GM12878 (cell line): Measurements from ENCODE around the gene NEUROD6. TPM values are rescaled to one million over a fixed set of nuclear protein-coding genes. Genes with fewer than 3 reads are reported as not detected.

Experiments used
- ATAC-seq: fragments of 200-7000 bp; cut with Tn5 transposase; 3 replicates; pipeline ENCODE4 v1.9.1; 2020; ENCODE audit warnings: mild to moderate bottlenecking, moderate library complexity
- BruUV-seq: library from RNA; stranded (reverse); fragments of 400-500 nt; replicated peaks from 2 replicates; lab custom pipeline; 2021; lab: Mats Ljungman, UMichigan
- CTCF ChIA-PET: fragments of 300-600 bp; sonication (Branson Sonifier 250); formaldehyde crosslinking; extraction: SDS; loops from one replicate; lab custom pipeline; 2021; ENCODE audit warnings: inconsistent platforms; lab: Yijun Ruan, JAX
- POLR2A ChIA-PET: fragments of 350-600 bp; formaldehyde crosslinking; extraction: SDS; loops from one replicate; lab custom pipeline; 2021; ENCODE audit warnings: inconsistent platforms; lab: Charles Lee
- RAD21 ChIA-PET: fragments of 300-600 bp; sonication (Branson Sonifier 250); formaldehyde crosslinking; loops from one replicate; lab custom pipeline; 2023; ENCODE audit warnings: antibody characterized with exemption; ENCODE audit not compliant: unreplicated experiment; lab: Charles Lee
- SMC1A ChIA-PET: fragments of 300-600 bp; sonication (Branson Sonifier 250); formaldehyde crosslinking; loops from one replicate; lab custom pipeline; 2023; ENCODE audit not compliant: unreplicated experiment, uncharacterized antibody; lab: Charles Lee
- DNase-seq: peaks from one replicate; pipeline ENCODE4 v3.0.0-alpha.2; 2011; ENCODE audit warnings: low read depth, low spot score
- FAIRE-seq: peaks from 3 replicates; lab custom pipeline; 2011; peaks lifted over from hg19 to GRCh38; lab: Jason Lieb, UNC
- H2AFZ ChIP-seq: 2 replicates; pipeline ENCODE4 v1.6.0; 2011; ENCODE audit warnings: low read depth, low read length, control low read depth; ENCODE audit not compliant: control insufficient read depth
- H3K27ac ChIP-seq: 2 replicates; pipeline ENCODE4 v1.5.1; 2011; ENCODE audit warnings: control low read depth; ENCODE audit not compliant: control insufficient read depth, insufficient read depth
- H3K27me3 ChIP-seq, 2 experiments: replicated peaks in 1 of 2; 2 replicates each; pipeline versions ENCODE4 v1.6.0 to v1.6.1; 2011; ENCODE audit warnings: low read length in 1 of 2; ENCODE audit not compliant: control insufficient read depth in 2 of 2, insufficient read depth in 2 of 2
- H3K36me3 ChIP-seq, 2 experiments: 2 replicates each; pipeline ENCODE4 v1.5.1; 2011; ENCODE audit warnings: low read length in 1 of 2; ENCODE audit not compliant: control insufficient read depth in 2 of 2, insufficient read depth in 2 of 2
- H3K4me1 ChIP-seq: 2 replicates; pipeline ENCODE4 v1.6.1; 2011; ENCODE audit warnings: mild to moderate bottlenecking, low read length, moderate library complexity, mixed read lengths; ENCODE audit not compliant: control insufficient read depth, insufficient read depth
- H3K4me2 ChIP-seq: 2 replicates; pipeline ENCODE4 v1.6.0; 2011; ENCODE audit warnings: control low read depth; ENCODE audit not compliant: control insufficient read depth, insufficient read depth
- H3K4me3 ChIP-seq: fragments of 200-600 bp; sonication (generic); 2 replicates; pipeline ENCODE4 v1.5.1; 2016
- H3K79me2 ChIP-seq: 2 replicates; pipeline ENCODE4 v1.6.0; 2011; ENCODE audit warnings: low read length; ENCODE audit not compliant: control insufficient read depth, insufficient read depth
- H3K9ac ChIP-seq: 2 replicates; pipeline ENCODE4 v1.8.0; 2011; ENCODE audit warnings: low read length, control low read depth, mixed read lengths; ENCODE audit not compliant: control insufficient read depth, insufficient read depth
- H3K9me3 ChIP-seq: replicated peaks from 3 replicates; pipeline ENCODE4 v1.5.1; 2011; ENCODE audit warnings: mild to moderate bottlenecking, low read length; ENCODE audit not compliant: control insufficient read depth, insufficient read depth
- H4K20me1 ChIP-seq: 2 replicates; pipeline ENCODE4 v1.6.0; 2011; ENCODE audit not compliant: control insufficient read depth, insufficient read depth
- BCL11A ChIP-seq: IDR thresholded peaks from 2 replicates; pipeline ENCODE4 v1.6.1; 2011; ENCODE audit warnings: low read depth, low read length
- HDGF ChIP-seq: fragments of 450-650 bp; IDR thresholded peaks from 2 replicates; pipeline ENCODE4 v1.6.1; 2016; ENCODE audit warnings: antibody characterized with exemption
- LARP7 ChIP-seq: fragments of 450-650 bp; IDR thresholded peaks from 2 replicates; pipeline ENCODE4 v1.6.1; 2017; ENCODE audit warnings: mild to moderate bottlenecking
- NFYB ChIP-seq: IDR thresholded peaks from 2 replicates; pipeline ENCODE4 v1.6.1; 2011; ENCODE audit warnings: low read depth, mild to moderate bottlenecking, low read length, improper control_type of control experiment, moderate library complexity; ENCODE audit not compliant: insufficient read depth
- SIX5 ChIP-seq: IDR thresholded peaks from 2 replicates; pipeline ENCODE4 v1.6.1; 2011; ENCODE audit warnings: mild to moderate bottlenecking, low read depth, low read length, moderate library complexity; ENCODE audit not compliant: severe bottlenecking
- SPI1 ChIP-seq: IDR thresholded peaks from 2 replicates; pipeline ENCODE4 v1.6.1; 2011; ENCODE audit warnings: low read depth, mild to moderate bottlenecking, low read length, moderate library complexity, borderline replicate concordance; ENCODE audit not compliant: insufficient read depth
- STAT1 ChIP-seq: fragments of 450-650 bp; conservative IDR thresholded peaks from 2 replicates; pipeline ENCODE4 v1.6.1; 2014; ENCODE audit warnings: antibody characterized with exemption, mild to moderate bottlenecking
- ZNF217 ChIP-seq: fragments of 450-650 bp; IDR thresholded peaks from 2 replicates; pipeline ENCODE4 v1.6.1; 2017; ENCODE audit warnings: antibody characterized with exemption, mild to moderate bottlenecking
- ZNF24 ChIP-seq: fragments of 450-650 bp; IDR thresholded peaks from 2 replicates; pipeline ENCODE4 v1.6.1; 2017; ENCODE audit warnings: antibody characterized with exemption, mild to moderate bottlenecking
- WGBS: methylation state at CpG from one replicate; pipeline ENCODE4 v1.1.6; 2016; ENCODE audit warnings: low lambda C conversion rate; ENCODE audit not compliant: insufficient replicate concordance, insufficient coverage; ENCODE audit errors: missing lambda C conversion rate; 5-methylcytosine and 5-hydroxymethylcytosine counted together
- in situ Hi-C: fragments of 300-500 bp; cut with MboI; formaldehyde crosslinking; loops from 9 replicates; pipeline ENCODE4 v1.14.3; 2018; ENCODE audit warnings: mixed read lengths
- intact Hi-C: fragments of 100-400 bp; cut with micrococcal nuclease; formaldehyde crosslinking; loops from one replicate; pipeline ENCODE4 v1.14.2; 2022; ENCODE audit not compliant: unreplicated experiment
- polyA plus RNA-seq, 11 experiments: library from polyadenylated mRNA; depleted of rRNA in 4 of 11; unstranded in 6 of 11; stranded (reverse) in 5 of 11; fragments of >200 nt; fragmentation: Nextera tagmentation in 4 of 11; fragmentation: Illumina TruSeq in 1 of 11; extraction: Ambion mirVana in 4 of 11; extraction: Trizol in 1 of 11; gene quantifications; 1 replicate in 1 of 11; 2 replicates in 10 of 11; pipeline versions ENCODE4 v1.2.1 to v1.2.3, GENCODE V29; 2011 to 2016; ENCODE audit warnings: inconsistent platforms in 2 of 11, missing spikeins in 2 of 11, low read depth in 1 of 11
- total RNA-seq, 4 experiments: library from RNA; depleted of rRNA in 3 of 4; stranded (reverse); fragments of >200 nt in 3 of 4; fragmentation: Illumina TruSeq in 1 of 4; extraction: Trizol in 1 of 4; gene quantifications; 2 replicates each; pipeline versions ENCODE4 v1.2.1 to v1.2.3, GENCODE V29; 2013 to 2021
- TF ChIP-seq, protein P1 (sequence below): fragments of 450-650 bp; conservative IDR thresholded peaks from 2 replicates; pipeline ENCODE4 v1.6.1; 2017; ENCODE audit warnings: mild to moderate bottlenecking, moderate library complexity
- TF ChIP-seq, protein P2 (sequence below): fragments of 450-650 bp; IDR thresholded peaks from 2 replicates; pipeline ENCODE4 v1.6.1; 2017; ENCODE audit warnings: mild to moderate bottlenecking, moderate library complexity

The NEUROD6 gene
- total and polyA plus RNA-seq, 10 of the 15 experiments (the other 5 are each of a cell fraction or from before 2014, with no cell fraction given) = not detected

DNA sequence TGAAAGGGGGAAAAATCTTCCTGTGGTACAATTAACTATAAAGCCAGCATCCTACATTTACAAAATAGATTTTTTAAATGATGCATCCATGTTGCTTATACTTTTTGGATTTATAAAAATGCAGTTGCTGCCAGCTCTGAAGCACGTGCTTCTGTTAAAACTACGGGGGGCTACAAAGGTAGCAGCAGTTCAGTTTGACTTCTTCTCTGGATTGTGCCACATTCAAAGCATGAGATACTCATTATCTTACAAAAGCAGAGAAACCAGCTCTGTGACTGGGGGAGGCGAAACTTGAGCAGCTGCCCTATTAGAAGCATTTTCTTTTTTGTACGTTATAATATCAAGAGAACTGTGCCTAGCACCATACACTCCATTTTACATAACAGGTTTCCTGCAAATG, 31.1 kb downstream of the NEUROD6 start:
- intact Hi-C loops (no loop called here), in situ Hi-C loops (no loop called here)
- ATAC-seq (no peak), FAIRE-seq (no peak), DNase-seq (no peak)
- POLR2A ChIA-PET = no interaction called here
- Histone ChIP-seq H3K4me1 (no peaks in the 10 kb centered on the region), H4K20me1 (no peaks in the 10 kb centered on the region), H3K4me2 (no peak overlapping the region), H3K27me3 (peaks cover 0 to 4% of the 10 kb centered on the region in 2 experiments; a peak in 1 of 4 replicates), H3K9ac (no peak overlapping the region), H3K36me3 (no peaks in the 10 kb centered on the region), H2AFZ (no peak overlapping the region), H3K27ac (no peak overlapping the region), H3K4me3 (no peak overlapping the region), H3K9me3 (no peaks in the 10 kb centered on the region), H3K79me2 (no peaks in the 10 kb centered on the region)
- WGBS = 6% methylated on average over 4 of the region's 4 CpGs
- CTCF ChIA-PET = no interaction called here
- SMC1A ChIA-PET = no interaction called here
- TF ChIP-seq, protein P1, sequence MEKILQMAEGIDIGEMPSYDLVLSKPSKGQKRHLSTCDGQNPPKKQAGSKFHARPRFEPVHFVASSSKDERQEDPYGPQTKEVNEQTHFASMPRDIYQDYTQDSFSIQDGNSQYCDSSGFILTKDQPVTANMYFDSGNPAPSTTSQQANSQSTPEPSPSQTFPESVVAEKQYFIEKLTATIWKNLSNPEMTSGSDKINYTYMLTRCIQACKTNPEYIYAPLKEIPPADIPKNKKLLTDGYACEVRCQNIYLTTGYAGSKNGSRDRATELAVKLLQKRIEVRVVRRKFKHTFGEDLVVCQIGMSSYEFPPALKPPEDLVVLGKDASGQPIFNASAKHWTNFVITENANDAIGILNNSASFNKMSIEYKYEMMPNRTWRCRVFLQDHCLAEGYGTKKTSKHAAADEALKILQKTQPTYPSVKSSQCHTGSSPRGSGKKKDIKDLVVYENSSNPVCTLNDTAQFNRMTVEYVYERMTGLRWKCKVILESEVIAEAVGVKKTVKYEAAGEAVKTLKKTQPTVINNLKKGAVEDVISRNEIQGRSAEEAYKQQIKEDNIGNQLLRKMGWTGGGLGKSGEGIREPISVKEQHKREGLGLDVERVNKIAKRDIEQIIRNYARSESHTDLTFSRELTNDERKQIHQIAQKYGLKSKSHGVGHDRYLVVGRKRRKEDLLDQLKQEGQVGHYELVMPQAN = no peak
- no peak for TF ChIP-seq STAT1
- no peak for TF ChIP-seq LARP7
- TF ChIP-seq ZNF217 = no peak
- no TSS peak for BruUV-seq
- RAD21 ChIA-PET = no interaction called here

DNA sequence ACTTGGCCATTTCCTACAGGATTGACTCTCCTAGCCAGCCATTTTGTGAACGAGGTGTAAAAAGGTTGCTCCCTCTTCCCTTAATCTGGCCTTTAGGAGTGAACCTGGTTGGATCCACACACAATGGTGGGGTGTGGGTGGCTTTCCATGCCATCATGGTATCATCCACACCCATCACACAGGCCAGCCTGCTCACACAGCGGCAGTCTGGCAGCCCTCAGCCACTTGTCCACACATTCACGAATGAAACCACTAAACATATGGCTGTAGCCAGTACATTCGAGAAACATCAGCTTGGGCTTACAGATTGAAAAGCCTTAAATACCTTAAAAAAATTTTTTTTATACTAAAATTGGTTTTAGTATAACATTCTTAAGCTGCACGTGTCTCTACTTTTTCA, 31.9 kb downstream of the NEUROD6 start:
- no peak for FAIRE-seq
- TF ChIP-seq NFYB (no peak), SIX5 (no peak), HDGF (no peak), ZNF24 (no peak), BCL11A (no peak), SPI1 (no peak)
- TF ChIP-seq, protein P2, sequence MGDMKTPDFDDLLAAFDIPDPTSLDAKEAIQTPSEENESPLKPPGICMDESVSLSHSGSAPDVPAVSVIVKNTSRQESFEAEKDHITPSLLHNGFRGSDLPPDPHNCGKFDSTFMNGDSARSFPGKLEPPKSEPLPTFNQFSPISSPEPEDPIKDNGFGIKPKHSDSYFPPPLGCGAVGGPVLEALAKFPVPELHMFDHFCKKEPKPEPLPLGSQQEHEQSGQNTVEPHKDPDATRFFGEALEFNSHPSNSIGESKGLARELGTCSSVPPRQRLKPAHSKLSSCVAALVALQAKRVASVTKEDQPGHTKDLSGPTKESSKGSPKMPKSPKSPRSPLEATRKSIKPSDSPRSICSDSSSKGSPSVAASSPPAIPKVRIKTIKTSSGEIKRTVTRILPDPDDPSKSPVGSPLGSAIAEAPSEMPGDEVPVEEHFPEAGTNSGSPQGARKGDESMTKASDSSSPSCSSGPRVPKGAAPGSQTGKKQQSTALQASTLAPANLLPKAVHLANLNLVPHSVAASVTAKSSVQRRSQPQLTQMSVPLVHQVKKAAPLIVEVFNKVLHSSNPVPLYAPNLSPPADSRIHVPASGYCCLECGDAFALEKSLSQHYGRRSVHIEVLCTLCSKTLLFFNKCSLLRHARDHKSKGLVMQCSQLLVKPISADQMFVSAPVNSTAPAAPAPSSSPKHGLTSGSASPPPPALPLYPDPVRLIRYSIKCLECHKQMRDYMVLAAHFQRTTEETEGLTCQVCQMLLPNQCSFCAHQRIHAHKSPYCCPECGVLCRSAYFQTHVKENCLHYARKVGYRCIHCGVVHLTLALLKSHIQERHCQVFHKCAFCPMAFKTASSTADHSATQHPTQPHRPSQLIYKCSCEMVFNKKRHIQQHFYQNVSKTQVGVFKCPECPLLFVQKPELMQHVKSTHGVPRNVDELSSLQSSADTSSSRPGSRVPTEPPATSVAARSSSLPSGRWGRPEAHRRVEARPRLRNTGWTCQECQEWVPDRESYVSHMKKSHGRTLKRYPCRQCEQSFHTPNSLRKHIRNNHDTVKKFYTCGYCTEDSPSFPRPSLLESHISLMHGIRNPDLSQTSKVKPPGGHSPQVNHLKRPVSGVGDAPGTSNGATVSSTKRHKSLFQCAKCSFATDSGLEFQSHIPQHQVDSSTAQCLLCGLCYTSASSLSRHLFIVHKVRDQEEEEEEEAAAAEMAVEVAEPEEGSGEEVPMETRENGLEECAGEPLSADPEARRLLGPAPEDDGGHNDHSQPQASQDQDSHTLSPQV = no peak
- intact Hi-C loops = no loop called here
- H3K27me3 ChIP-seq = peaks cover 0 to 4% of the 10 kb centered on the region in 2 experiments; a peak in 1 of 4 replicates
- 34% methylated on average over 5 of the region's 5 CpGs for WGBS
- no peak for ATAC-seq
- H3K27ac ChIP-seq = no peak overlapping the region
- no peak overlapping the region for H3K9ac ChIP-seq
- ChIA-PET CTCF (no interaction called here), RAD21 (no interaction called here), POLR2A (no interaction called here), SMC1A (no interaction called here)
- H2AFZ ChIP-seq = no peak overlapping the region
- H3K36me3 ChIP-seq = no peaks in the 10 kb centered on the region
- H3K4me3 ChIP-seq = no peak overlapping the region
- no peak for DNase-seq
- H3K79me2 ChIP-seq = no peaks in the 10 kb centered on the region
- H3K4me2 ChIP-seq = no peak overlapping the region
- no TSS peak for BruUV-seq
- no peaks in the 10 kb centered on the region for H3K4me1 ChIP-seq
- H3K9me3 ChIP-seq = no peaks in the 10 kb centered on the region
- in situ Hi-C loops = no loop called here
- no peaks in the 10 kb centered on the region for H4K20me1 ChIP-seq
